ENCODE data around the gene DLGAP5. TPM values are rescaled to one million over a fixed set of nuclear protein-coding genes. Genes with fewer than 3 reads are reported as not detected.

DLGAP5 gene
- total and polyA plus RNA-seq, 2 of the 4 experiments (the other 2 are of a cell fraction) = 14.9 to 19.0 TPM

- in situ Hi-C loops (cut with MboI; ENCODE audit: low sequenced_read_pairs) (loop anchor here (25.0 kb wide), 1 partner anchor 1247 kb away; no protein-coding TSS in a partner anchor), dilution Hi-C loops (cut with HindIII; ENCODE audit: low sequenced_read_pairs, unreplicated experiment) (no loop called here), intact Hi-C loops (cut with micrococcal nuclease) (no loop called here)
- H4K20me1 ChIP-seq (ENCODE audit: insufficient read depth, low read length) = no peaks in the 10 kb centered on the region
- ChIA-PET CTCF (interaction anchor here (1.4 kb wide), 1 partner anchor 30 kb away, joined by 3 read pairs; no protein-coding TSS in a partner anchor), POLR2A (ENCODE audit: unreplicated experiment) (no interaction called here)
- peaks cover 12% of the 10 kb centered on the region for H3K27me3 ChIP-seq (ENCODE audit: control insufficient read depth, insufficient read depth, low read length)
- H4K8ac ChIP-seq (ENCODE audit: low read depth in 2 of 2, low read length in 2 of 2) = no peak overlapping the region
- H3K27ac ChIP-seq (ENCODE audit: insufficient read depth, low read length) = no peak overlapping the region
- no peak overlapping the region for H3K23ac ChIP-seq (ENCODE audit: low read depth, low read length)
- H2BK20ac ChIP-seq (ENCODE audit: low read depth, low read length) = no peak overlapping the region
- WGBS, 2 experiments (ENCODE audit: extremely low coverage in 2 of 2, insufficient read length in 1 of 2) = 16% methylated on average over 20 of the region's 33 CpGs; no CpG with 5 or more reads in 1 of the 2 experiments
- H3K9me3 ChIP-seq (ENCODE audit: control insufficient read depth, insufficient read depth, low read length) = no peaks in the 10 kb centered on the region
- BruUV-seq (replicated peaks) = no TSS peak
- ATAC-seq (ENCODE audit: low read depth) (peak; percentile 97), DNase-seq (peak; percentile 89)
- H3K56ac ChIP-seq (ENCODE audit: extremely low read depth, insufficient read depth, low read length) = no peak overlapping the region
- no peak overlapping the region for H2BK5ac ChIP-seq (ENCODE audit: low read depth, low read length, poor library complexity, severe bottlenecking)
- no peak overlapping the region for H2AK5ac ChIP-seq (ENCODE audit: low read depth, low read length)
- no peak overlapping the region for H4K91ac ChIP-seq (ENCODE audit: insufficient read depth, low read depth, low read length)
- H3K9ac ChIP-seq (ENCODE audit: low read depth, low read length) = no peak overlapping the region
- H3K18ac ChIP-seq (ENCODE audit: low read depth, low read length) = no peak overlapping the region
- H3K9me1 ChIP-seq (ENCODE audit: insufficient read depth, low read length) = no peaks in the 10 kb centered on the region
- no peak overlapping the region for H2BK120ac ChIP-seq (ENCODE audit: low read depth, low read length)
- no peak overlapping the region for H2AK9ac ChIP-seq (replicated peaks; ENCODE audit: low read depth, low read length, poor library complexity)
- H3K14ac ChIP-seq (replicated peaks; ENCODE audit: low read depth, low read length) = no peak overlapping the region
- peak overlapping the region; percentile 42 for H3K4me2 ChIP-seq (ENCODE audit: low read depth, low read length)
- H3K4me3 ChIP-seq (ENCODE audit: insufficient read depth, low read depth, low read length) = no peak overlapping the region
- H3K4me1 ChIP-seq (ENCODE audit: control insufficient read depth, insufficient read depth, low read length) = no peaks in the 10 kb centered on the region
- H3K79me1 ChIP-seq (ENCODE audit: low read depth in 1 of 2, low read length in 2 of 2) = no peaks in the 10 kb centered on the region
- no peak overlapping the region for H4K5ac ChIP-seq (ENCODE audit: low read depth, low read length)
- TF ChIP-seq CHD1 (IDR thresholded peaks at IDR 0.05; ENCODE audit: low read depth, low read length) (no peak), CEBPB (IDR thresholded peaks at IDR 0.05; ENCODE audit: low read depth, low read length) (peak; percentile 92), BHLHE40 (IDR thresholded peaks at IDR 0.05; ENCODE audit: low read depth, low read length) (peak; percentile 93)
- H3K4ac ChIP-seq (ENCODE audit: low read depth, low read length) = no peak overlapping the region
- H3K36me3 ChIP-seq (ENCODE audit: control insufficient read depth, insufficient read depth, low read length) = no peaks in the 10 kb centered on the region
- no peak overlapping the region for H2BK15ac ChIP-seq (ENCODE audit: low read depth, low read length)
- peak overlapping the region; percentile 68 for H2AFZ ChIP-seq (replicated peaks; ENCODE audit: low read length, poor library complexity)
Measured at GRCh38 chr14:55240526-55241178, 49.3 kb upstream of the DLGAP5 start.
